Measurements from ENCODE around the gene GRAMD4.

Gene GRAMD4

GRCh38 chr22:46612341-46612903 lies 7.8 kb upstream of the GRAMD4 start:
- TF ChIP-seq CTCF (IDR thresholded peaks at IDR 0.05; ENCODE audit: low read depth, low read length, missing control alignments): no peak
- H3K27me3 ChIP-seq (replicated peaks): no peaks in the 10 kb centered on the region
- H3K4me3 ChIP-seq (ENCODE audit: low read depth, low read length): no peak overlapping the region
- DNase-seq: no peak
- no peaks in the 10 kb centered on the region for H3K36me3 ChIP-seq (replicated peaks)
- H3K27ac ChIP-seq: no peak overlapping the region
- in situ Hi-C loops (cut with HindIII; ENCODE audit: low pct_ligation_motif_present, low sequenced_read_pairs): no loop called here

- no peak for DNase-seq
Measured at GRCh38 chr22:46612904-46613605, 7.1 kb upstream of the GRAMD4 start.

GRCh38 chr22:46613606-46614021 lies 6.6 kb upstream of the GRAMD4 start:
- no peaks in the 10 kb centered on the region for H3K36me3 ChIP-seq (replicated peaks)
- DNase-seq: no peak
- H3K4me3 ChIP-seq (ENCODE audit: low read depth, low read length): no peak overlapping the region
- no peaks in the 10 kb centered on the region for H3K27me3 ChIP-seq (replicated peaks)
- in situ Hi-C loops (cut with HindIII; ENCODE audit: low pct_ligation_motif_present, low sequenced_read_pairs): no loop called here
- TF ChIP-seq CTCF (IDR thresholded peaks at IDR 0.05; ENCODE audit: low read depth, low read length, missing control alignments): no peak
- no peak overlapping the region for H3K27ac ChIP-seq

More at GRCh38 chr22:46612904-46613605, 7.1 kb upstream of the GRAMD4 start:
- in situ Hi-C loops (cut with HindIII; ENCODE audit: low pct_ligation_motif_present, low sequenced_read_pairs): no loop called here
- Histone ChIP-seq H3K27me3 (replicated peaks) (no peaks in the 10 kb centered on the region), H3K27ac (no peak overlapping the region), H3K36me3 (replicated peaks) (no peaks in the 10 kb centered on the region), H3K4me3 (ENCODE audit: low read depth, low read length) (no peak overlapping the region)
- no peak for TF ChIP-seq CTCF (IDR thresholded peaks at IDR 0.05; ENCODE audit: low read depth, low read length, missing control alignments)

GRCh38 chr22:46614025-46614931 lies 5.9 kb upstream of the GRAMD4 start:
- TF ChIP-seq CTCF (IDR thresholded peaks at IDR 0.05; ENCODE audit: low read depth, low read length, missing control alignments): no peak
- Histone ChIP-seq H3K36me3 (replicated peaks) (no peaks in the 10 kb centered on the region), H3K27me3 (replicated peaks) (no peaks in the 10 kb centered on the region), H3K27ac (no peak overlapping the region), H3K4me3 (ENCODE audit: low read depth, low read length) (no peak overlapping the region)
- no peak for DNase-seq
- in situ Hi-C loops (cut with HindIII; ENCODE audit: low pct_ligation_motif_present, low sequenced_read_pairs): no loop called here

GRCh38 chr22:46617207-46617985 lies 2.8 kb upstream of the GRAMD4 start:
- no peak for TF ChIP-seq CTCF (IDR thresholded peaks at IDR 0.05; ENCODE audit: low read depth, low read length, missing control alignments)
- Histone ChIP-seq H3K4me3 (ENCODE audit: low read depth, low read length) (no peak overlapping the region), H3K36me3 (replicated peaks) (no peaks in the 10 kb centered on the region), H3K27me3 (replicated peaks) (no peaks in the 10 kb centered on the region), H3K27ac (no peak overlapping the region)
- in situ Hi-C loops (cut with HindIII; ENCODE audit: low pct_ligation_motif_present, low sequenced_read_pairs): no loop called here
- DNase-seq: no peak

All from brain microvascular endothelial cell (primary cell).